Neural cell (in vitro differentiated cells): ENCODE measurements around the gene ZNHIT3. TPM values are rescaled to one million over a fixed set of nuclear protein-coding genes. Genes with fewer than 3 reads are reported as not detected.
"Not testable (repeated sequence)": the region's sequence is repeated elsewhere in the genome, so short reads cannot be mapped to it uniquely, and the experiment has no call there.

Experiments
- H2AFZ ChIP-seq: fragments of 200-600, 300-800 bp; sonication (generic), shearing (Covaris generic); 2 replicates; pipeline ENCODE4 v1.6.0; 2014; ENCODE audit warnings: low read depth, mild to moderate bottlenecking, antibody characterized with exemption, low read length, moderate library complexity
- H3F3A ChIP-seq: fragments of 200-600 bp; shearing (Covaris generic); 2 replicates; pipeline ENCODE4 v1.6.1; 2016; ENCODE audit warnings: mild to moderate bottlenecking, moderate library complexity, mixed read lengths, antibody characterized with exemption, low read length; ENCODE audit not compliant: insufficient read depth, poor library complexity, severe bottlenecking
- H3K27ac ChIP-seq: fragments of 200-600, 300-800 bp; sonication (generic), shearing (Covaris generic); 2 replicates; pipeline ENCODE4 v1.5.1; 2014; ENCODE audit warnings: mild to moderate bottlenecking, low read length, moderate library complexity
- H3K27me3 ChIP-seq: fragments of 300-800, 200-600 bp; sonication (generic), shearing (Covaris generic); 2 replicates; pipeline ENCODE4 v1.6.0; 2014; ENCODE audit warnings: mild to moderate bottlenecking, low read depth, low read length, moderate library complexity; ENCODE audit not compliant: insufficient read depth
- H3K36me3 ChIP-seq: fragments of 300-800, 200-600 bp; sonication (generic), shearing (Covaris generic); 2 replicates; pipeline ENCODE4 v1.5.1; 2014; ENCODE audit warnings: mild to moderate bottlenecking, antibody characterized with exemption, low read length, moderate library complexity; ENCODE audit not compliant: insufficient read depth
- H3K4me2 ChIP-seq: fragments of 300-800, 200-600 bp; sonication (generic), shearing (Covaris generic); 2 replicates; pipeline ENCODE4 v1.6.0; 2014; ENCODE audit warnings: mild to moderate bottlenecking, low read length
- H3K4me3 ChIP-seq: fragments of 300-800, 200-600 bp; sonication (generic), shearing (Covaris generic); 2 replicates; pipeline ENCODE4 v1.5.1; 2014; ENCODE audit warnings: mild to moderate bottlenecking, low read length, moderate library complexity
- H3K79me2 ChIP-seq: fragments of 200-600 bp; shearing (Covaris generic); replicated peaks from 2 replicates; pipeline ENCODE4 v1.6.0; 2014; ENCODE audit warnings: mild to moderate bottlenecking, low read length, moderate library complexity; ENCODE audit not compliant: insufficient read depth
- H3K9ac ChIP-seq: fragments of 300-800, 200-600 bp; sonication (generic), shearing (Covaris generic); 2 replicates; pipeline ENCODE4 v1.6.1; 2016; ENCODE audit warnings: mild to moderate bottlenecking, low read length, mixed read lengths
- H3K9me2 ChIP-seq: fragments of 200-600 bp; shearing (Covaris generic); 2 replicates; pipeline ENCODE4 v1.6.1; 2016; ENCODE audit warnings: mild to moderate bottlenecking, low read length, mixed read lengths; ENCODE audit not compliant: insufficient read depth
- H3K9me3 ChIP-seq: fragments of 200-600, 300-800 bp; sonication (generic), shearing (Covaris generic); 2 replicates; pipeline ENCODE4 v1.6.1; 2016; ENCODE audit warnings: mild to moderate bottlenecking, mixed run types, low read length, moderate library complexity, mixed read lengths
- H4K20me1 ChIP-seq: fragments of 200-600 bp; shearing (Covaris generic); 2 replicates; pipeline ENCODE4 v1.6.1; 2016; ENCODE audit warnings: mild to moderate bottlenecking, mixed run types; ENCODE audit not compliant: insufficient read depth
- CTCF ChIP-seq: fragments of 450-650 bp; IDR thresholded peaks from 2 replicates; pipeline ENCODE4 v1.5.1; 2014; ENCODE audit warnings: antibody characterized with exemption, mild to moderate bottlenecking, moderate library complexity; ENCODE audit not compliant: poor library complexity, severe bottlenecking
- EP300 ChIP-seq: fragments of 450-650 bp; conservative IDR thresholded peaks from 2 replicates; pipeline ENCODE4 v1.6.1; 2014; ENCODE audit warnings: antibody characterized with exemption, mild to moderate bottlenecking, moderate library complexity; ENCODE audit not compliant: poor library complexity, severe bottlenecking
- EZH2 ChIP-seq: fragments of 200-600, 300-800 bp; shearing (Covaris generic), sonication (generic); IDR thresholded peaks from 2 replicates; pipeline ENCODE4 v1.6.1; 2014; ENCODE audit warnings: antibody characterized with exemption, low read length, borderline replicate concordance, mild to moderate bottlenecking; ENCODE audit not compliant: insufficient read depth, poor library complexity, severe bottlenecking
- MXI1 ChIP-seq: fragments of 450-650 bp; conservative IDR thresholded peaks from 2 replicates; pipeline ENCODE4 v1.6.1; 2014; ENCODE audit warnings: antibody characterized with exemption, mild to moderate bottlenecking; ENCODE audit not compliant: poor library complexity, severe bottlenecking
- POLR2AphosphoS5 ChIP-seq: IDR thresholded peaks from 2 replicates; pipeline ENCODE4 v1.6.1; 2012
- RAD21 ChIP-seq: fragments of 450-650 bp; conservative IDR thresholded peaks from 2 replicates; pipeline ENCODE4 v1.6.1; 2014; ENCODE audit warnings: antibody characterized with exemption, mild to moderate bottlenecking, moderate library complexity
- SMC3 ChIP-seq: fragments of 450-650 bp; conservative IDR thresholded peaks from 2 replicates; pipeline ENCODE4 v1.6.1; 2014; ENCODE audit warnings: antibody characterized with exemption, mild to moderate bottlenecking, moderate library complexity; ENCODE audit not compliant: poor library complexity
- TAF1 ChIP-seq: IDR thresholded peaks from 2 replicates; pipeline ENCODE4 v1.6.1; 2012; ENCODE audit warnings: low read depth
- polyA minus RNA-seq: library from RNA; depleted of rRNA, polyadenylated mRNA; stranded (reverse); fragments of >200 nt; gene quantifications from 2 replicates; pipeline ENCODE4 v1.2.3, GENCODE V29; 2014
- polyA plus RNA-seq: library from polyadenylated mRNA; depleted of rRNA; stranded (reverse); fragments of >200 nt; gene quantifications from 2 replicates; pipeline ENCODE4 v1.2.3, GENCODE V29; 2014
- TF ChIP-seq, protein P1 (sequence below): IDR thresholded peaks from 2 replicates; pipeline ENCODE4 v1.6.1; 2012; ENCODE audit warnings: borderline replicate concordance

The ZNHIT3 gene
- polyA plus RNA-seq (196 and 226 TPM in 2 replicates), polyA minus RNA-seq (66.7 and 91.3 TPM in 2 replicates)

DNA sequence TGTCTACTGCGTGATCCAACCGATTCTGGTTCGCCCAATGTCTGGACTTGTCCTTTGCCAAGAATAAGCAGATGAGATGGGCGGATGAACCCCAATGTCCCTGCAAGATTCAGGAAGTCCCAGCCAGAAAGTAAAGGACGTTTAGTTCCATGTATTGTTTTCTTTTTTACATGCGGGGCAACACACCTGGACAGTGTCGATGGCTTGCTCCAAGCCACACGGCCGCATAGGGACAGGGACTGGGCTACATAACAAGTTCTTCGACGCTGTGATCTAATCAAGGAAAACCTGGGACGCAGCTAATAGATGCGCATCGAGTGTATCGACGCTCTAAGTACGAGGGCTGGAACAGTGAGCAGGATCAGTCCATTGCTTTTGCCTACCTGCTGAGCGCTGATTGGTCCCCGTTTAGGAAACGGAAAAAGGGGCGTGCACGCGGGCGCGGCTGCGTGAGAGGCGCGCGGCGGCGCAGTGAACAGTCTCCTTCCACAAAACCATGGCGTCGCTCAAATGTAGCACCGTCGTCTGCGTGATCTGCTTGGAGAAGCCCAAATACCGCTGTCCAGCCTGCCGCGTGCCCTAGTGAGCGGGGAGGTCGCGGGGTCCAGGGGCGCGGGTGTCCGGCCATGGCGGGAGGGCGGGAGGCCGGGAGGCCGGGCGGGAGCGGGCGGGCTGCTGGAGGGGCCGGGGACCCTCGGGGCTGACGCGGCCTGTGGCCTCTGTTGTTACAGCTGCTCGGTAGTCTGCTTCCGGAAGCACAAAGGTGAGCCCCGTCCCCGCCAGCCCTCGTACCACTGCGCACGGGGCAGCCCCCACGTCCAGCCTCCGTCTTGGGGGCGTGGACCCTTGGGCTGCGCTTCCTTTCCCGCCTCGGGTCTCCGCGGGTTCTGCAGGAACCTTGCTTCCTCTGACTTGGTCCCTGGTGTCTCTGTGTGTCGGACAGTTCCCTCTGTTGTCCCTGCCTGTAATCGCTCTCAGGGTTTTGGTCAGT, at the start of gene ZNHIT3:
Gene ZNHIT3, plus strand, starts transcription at position 478 of the 991 bp plus-strand sequence. Its CDS starts 19 bp downstream, at position 497.
- peak within 1 kb of the TSS; percentile 70 for H3K27ac ChIP-seq
- H3K4me2 ChIP-seq, result peak within 1 kb of the TSS; percentile 100
- H3K27me3 ChIP-seq, result peaks cover 17% of the 10 kb centered on the region
- H3K4me3 ChIP-seq, result peak within 1 kb of the TSS; percentile 94
- H4K20me1 ChIP-seq, result no peaks in the 10 kb centered on the region
- H2AFZ ChIP-seq, result peak within 1 kb of the TSS; percentile 99
- no peaks in the 10 kb centered on the region for H3K36me3 ChIP-seq
- H3F3A ChIP-seq, result no peaks in the 10 kb centered on the region
- H3K9me2 ChIP-seq, result no peaks in the 10 kb centered on the region
- peak; percentile 78 for TF ChIP-seq TAF1
- TF ChIP-seq POLR2AphosphoS5, result peak; percentile 93
- TF ChIP-seq EP300, result peak; percentile 54
- TF ChIP-seq RAD21, result no peak
- peak; percentile 12 for TF ChIP-seq CTCF
- TF ChIP-seq MXI1, result peak; percentile 88
- TF ChIP-seq EZH2, result no peak
- peak; percentile 52 for TF ChIP-seq SMC3
- TF ChIP-seq, protein P1, sequence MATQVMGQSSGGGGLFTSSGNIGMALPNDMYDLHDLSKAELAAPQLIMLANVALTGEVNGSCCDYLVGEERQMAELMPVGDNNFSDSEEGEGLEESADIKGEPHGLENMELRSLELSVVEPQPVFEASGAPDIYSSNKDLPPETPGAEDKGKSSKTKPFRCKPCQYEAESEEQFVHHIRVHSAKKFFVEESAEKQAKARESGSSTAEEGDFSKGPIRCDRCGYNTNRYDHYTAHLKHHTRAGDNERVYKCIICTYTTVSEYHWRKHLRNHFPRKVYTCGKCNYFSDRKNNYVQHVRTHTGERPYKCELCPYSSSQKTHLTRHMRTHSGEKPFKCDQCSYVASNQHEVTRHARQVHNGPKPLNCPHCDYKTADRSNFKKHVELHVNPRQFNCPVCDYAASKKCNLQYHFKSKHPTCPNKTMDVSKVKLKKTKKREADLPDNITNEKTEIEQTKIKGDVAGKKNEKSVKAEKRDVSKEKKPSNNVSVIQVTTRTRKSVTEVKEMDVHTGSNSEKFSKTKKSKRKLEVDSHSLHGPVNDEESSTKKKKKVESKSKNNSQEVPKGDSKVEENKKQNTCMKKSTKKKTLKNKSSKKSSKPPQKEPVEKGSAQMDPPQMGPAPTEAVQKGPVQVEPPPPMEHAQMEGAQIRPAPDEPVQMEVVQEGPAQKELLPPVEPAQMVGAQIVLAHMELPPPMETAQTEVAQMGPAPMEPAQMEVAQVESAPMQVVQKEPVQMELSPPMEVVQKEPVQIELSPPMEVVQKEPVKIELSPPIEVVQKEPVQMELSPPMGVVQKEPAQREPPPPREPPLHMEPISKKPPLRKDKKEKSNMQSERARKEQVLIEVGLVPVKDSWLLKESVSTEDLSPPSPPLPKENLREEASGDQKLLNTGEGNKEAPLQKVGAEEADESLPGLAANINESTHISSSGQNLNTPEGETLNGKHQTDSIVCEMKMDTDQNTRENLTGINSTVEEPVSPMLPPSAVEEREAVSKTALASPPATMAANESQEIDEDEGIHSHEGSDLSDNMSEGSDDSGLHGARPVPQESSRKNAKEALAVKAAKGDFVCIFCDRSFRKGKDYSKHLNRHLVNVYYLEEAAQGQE, result peak; percentile 93
- H3K79me2 ChIP-seq, result peaks cover 46% of the 10 kb centered on the region
- H3K9me3 ChIP-seq, result no peaks in the 10 kb centered on the region
- peak within 1 kb of the TSS; percentile 80 for H3K9ac ChIP-seq

DNA sequence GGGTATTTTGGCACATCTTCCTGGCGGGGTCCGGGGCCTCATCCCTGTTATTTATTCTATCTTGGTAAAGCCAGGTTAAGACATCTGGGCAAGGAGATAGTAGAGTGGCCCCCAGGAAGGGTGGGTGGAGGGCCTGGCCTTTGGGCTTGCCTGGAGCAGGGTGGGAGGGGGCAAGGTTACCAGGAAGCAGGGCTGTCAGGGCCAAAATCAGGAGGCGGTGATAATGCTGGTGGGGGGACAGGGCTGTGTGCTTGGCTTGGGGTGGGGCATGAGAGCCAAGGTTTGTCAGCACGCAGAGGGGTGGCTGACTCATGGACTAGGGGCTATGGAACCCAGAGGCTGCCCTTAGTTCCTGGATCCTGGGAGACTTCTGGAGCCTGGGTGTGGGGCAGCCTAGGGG, 44.7 kb upstream of the ZNHIT3 start:
- not testable (repeated sequence) for H3F3A ChIP-seq, H3K9me3 ChIP-seq, H3K27me3 ChIP-seq, H4K20me1 ChIP-seq, H3K79me2 ChIP-seq, H3K4me2 ChIP-seq, H3K9ac ChIP-seq, H3K9me2 ChIP-seq, H3K27ac ChIP-seq, H3K4me3 ChIP-seq, H3K36me3 ChIP-seq, H2AFZ ChIP-seq
